HG03432 (cell line): ENCODE results near the gene FOXP1.
A peak's percentile ranks its signal among the peaks of the same experiment; 100 is the strongest.

Experiments
- ATAC-seq: cut with Tn5 transposase; IDR thresholded peaks from one replicate; pipeline ENCODE4 v1.9.1; 2021; ENCODE audit warnings: mild to moderate bottlenecking, moderate library complexity; ENCODE audit not compliant: unreplicated experiment

FOXP1 gene

DNA sequence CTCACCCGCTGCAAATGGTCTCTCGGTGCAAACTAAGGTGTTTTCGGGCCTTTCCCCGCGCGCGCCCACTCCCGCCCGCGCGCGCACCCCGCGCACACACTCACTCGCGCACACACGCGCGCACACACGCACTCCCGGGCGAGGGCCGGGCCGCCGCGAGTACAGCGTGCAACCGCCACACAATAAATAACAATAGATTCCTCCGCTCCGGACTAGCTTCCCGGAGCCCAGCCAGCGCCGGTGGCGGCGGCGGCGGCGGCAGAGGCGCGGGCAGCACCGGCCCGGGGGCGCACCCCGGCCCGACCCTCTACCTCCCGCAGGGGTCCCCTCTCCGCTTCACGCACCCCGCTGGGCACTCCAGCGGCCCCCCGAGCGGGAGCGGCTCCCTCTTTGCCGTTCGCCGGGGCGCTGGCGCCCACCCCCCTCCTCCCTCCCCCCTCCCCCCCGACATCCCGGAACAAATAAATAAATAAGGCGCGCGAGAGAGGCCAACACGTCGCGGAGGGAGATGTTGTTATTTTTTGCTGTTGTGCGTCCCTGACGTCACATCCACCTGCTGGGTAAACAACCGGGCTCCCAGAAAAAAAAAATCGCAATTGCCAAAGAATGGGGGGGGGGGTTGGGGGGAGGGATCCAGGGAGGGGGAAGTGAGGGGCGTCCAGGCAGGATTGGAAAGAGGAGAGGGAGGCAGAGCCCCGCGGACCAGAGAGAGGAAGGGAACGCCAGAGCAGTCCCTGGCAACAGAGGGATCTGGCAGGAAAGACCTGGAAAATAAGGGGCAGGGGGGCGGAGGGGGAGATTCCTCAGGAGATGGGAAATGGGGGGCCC lies at the start of gene FOXP1:
Gene FOXP1, minus strand, starts transcription at position 163 of the 828 bp plus-strand sequence. CDS start 385,347 bp downstream, outside the sequence.
- ATAC-seq: peak; percentile 59

DNA sequence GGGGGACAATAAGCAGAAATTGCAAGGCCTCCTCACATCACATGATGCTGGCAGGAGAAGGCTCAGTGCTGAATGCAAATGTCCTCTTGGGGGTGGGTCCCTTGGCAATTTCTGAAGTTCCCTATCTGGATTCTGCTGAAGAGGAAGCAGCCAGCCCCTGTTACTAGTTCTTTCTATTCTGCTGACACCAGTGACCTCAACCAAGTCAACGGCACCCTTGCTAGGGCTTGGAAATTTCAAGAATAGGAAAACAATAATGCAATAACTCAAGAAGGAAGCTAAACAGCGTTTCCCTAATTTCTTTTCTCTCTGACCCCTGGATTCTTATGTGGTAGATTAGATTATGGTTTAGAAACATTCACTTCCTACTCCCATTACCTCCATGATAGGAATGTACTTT lies 46.2 kb upstream of the FOXP1 start:
- no peak for ATAC-seq

- no peak for ATAC-seq
Observed at GRCh38 chr3:71629289-71629688, 45.8 kb upstream of the FOXP1 start.

GRCh38 chr3:71628522-71628921 lies 45.0 kb upstream of the FOXP1 start:
- no peak for ATAC-seq

GRCh38 chr3:71625676-71626075 lies 42.1 kb upstream of the FOXP1 start:
- ATAC-seq: no peak

DNA sequence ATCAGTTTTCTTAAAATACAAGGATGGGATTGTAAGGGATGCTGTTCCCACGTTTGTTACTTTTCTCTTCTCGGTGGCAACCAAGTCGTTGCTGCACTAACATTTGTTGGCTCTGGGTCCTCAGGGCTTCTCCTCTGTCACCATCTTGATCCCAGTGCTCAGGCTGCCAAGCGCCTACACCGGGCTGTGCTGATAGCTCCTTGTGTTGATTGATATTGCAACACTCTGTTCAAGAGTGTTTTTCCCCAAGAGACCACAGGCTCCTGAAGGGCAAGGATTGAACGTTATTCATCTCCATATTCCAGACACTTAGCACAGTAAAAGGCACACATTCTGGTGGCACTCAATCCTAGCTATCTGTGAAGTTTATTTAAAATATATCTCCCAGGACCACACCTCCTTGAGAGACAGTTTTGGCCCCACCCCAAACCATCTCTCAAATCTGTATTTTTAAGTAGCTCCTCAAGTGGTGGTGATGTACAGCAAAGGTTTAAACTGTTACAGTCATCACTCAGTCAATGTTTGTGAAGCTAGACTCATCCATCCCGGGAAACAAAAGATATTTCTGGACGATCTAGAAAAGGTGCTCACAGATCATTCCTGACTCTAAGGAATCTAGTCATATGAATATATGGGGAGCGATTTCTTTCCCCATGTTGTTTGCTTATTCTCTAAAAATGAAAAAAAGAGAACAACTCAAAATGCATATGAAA lies 38.5 kb upstream of the FOXP1 start:
- ATAC-seq: no peak

GRCh38 chr3:71618538-71618937 lies 35.0 kb upstream of the FOXP1 start:
- no peak for ATAC-seq

DNA sequence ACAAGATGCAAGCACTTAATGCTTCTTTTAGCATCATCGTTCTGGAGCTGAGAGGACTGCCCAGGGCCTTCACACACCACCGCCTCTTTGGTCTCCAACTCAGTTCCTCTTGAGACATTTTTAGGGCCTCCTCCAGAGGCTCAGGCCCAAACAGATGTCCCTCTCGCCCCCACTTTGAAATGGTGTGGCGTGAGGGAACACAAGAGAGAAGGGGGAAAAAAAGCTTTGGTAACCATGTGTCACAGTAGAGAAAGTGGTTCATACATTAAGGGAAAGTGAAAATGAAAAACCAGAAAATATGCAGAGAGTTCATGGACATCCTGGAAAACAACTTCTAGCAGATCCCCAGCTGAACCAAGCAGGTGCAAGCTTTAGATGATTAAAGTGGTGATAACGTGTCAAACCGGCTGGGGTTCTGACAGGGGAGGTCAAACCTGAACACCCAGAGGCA lies 33.1 kb upstream of the FOXP1 start:
- no peak for ATAC-seq

GRCh38 chr3:71614869-71615268 lies 31.3 kb upstream of the FOXP1 start:
- ATAC-seq: no peak

DNA sequence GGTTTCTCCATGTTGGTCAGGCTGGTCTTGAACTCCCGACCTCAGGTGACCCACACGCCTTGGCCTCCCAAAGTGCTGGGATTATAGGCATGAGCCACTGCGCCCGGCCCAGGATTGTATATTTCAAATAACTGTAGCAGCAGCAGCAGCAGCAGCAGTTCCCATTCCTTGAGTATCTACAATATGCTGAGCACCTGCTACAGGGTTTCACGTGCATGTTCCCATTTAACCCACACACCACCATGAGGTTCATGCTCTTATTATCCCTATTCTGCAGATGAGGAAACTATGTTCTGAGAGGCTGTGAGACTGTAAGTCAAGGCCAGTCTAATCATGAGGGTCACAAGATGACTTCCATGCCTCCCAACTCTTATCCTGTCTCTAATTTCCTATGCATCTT lies 30.9 kb upstream of the FOXP1 start:
- no peak for ATAC-seq

DNA sequence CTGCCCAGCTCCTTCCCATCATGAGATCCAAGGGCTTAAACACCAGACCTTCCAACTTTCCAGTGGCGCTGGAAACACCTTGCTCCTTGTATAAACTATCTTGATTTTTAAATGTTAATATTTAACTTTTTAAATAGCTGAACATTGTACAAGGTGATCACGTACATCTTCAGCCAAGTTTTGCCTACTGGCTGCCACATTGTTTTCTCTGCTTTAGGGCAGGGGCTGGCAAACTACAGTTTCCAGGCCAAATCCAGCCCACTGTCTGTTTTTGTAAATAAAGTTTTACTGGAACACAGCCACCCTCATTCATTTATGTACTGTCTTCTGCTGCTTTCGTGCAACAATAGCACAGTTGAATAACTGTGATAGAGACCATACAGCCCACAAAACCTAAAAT lies 27.6 kb upstream of the FOXP1 start:
- ATAC-seq: no peak

DNA sequence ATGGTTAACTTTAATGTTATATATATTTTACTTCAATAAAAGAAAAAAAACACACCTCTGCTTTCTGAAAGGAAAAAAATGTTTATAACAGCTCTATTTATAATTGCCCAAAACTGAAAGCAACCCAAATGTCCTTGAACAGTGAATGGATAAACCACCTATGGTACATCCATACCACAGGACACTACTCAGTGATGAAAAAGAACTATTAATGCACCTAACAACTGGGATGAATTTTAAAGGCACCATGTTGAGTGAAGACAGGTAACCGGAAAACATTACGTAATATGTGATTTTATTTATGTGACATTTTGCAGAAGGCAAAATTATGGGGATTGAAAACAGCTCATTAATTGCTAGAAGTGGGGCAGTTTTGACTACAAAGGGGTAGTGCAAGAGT lies 23.8 kb upstream of the FOXP1 start:
- no peak for ATAC-seq

GRCh38 chr3:71606582-71606981 lies 23.1 kb upstream of the FOXP1 start:
- no peak for ATAC-seq

DNA sequence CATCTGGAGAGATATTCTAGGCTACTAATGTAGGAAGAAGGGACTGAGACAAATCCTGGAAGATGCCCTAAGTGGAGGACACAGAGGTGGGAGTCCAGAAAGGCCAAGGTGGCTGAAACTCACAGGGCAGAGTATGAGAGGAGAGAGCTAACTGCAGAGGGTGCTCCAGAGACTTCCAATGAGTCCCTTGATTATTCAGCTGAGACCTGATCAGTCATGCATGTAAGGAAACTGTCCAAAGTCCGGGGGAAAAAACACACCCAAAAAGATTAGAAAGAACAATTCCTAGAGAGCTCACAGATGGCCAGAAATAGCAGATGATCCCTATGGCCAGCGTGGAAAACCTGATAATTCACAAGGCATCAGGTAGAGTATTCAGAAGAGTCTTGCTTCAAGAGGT lies 18.7 kb upstream of the FOXP1 start:
- ATAC-seq: no peak

DNA sequence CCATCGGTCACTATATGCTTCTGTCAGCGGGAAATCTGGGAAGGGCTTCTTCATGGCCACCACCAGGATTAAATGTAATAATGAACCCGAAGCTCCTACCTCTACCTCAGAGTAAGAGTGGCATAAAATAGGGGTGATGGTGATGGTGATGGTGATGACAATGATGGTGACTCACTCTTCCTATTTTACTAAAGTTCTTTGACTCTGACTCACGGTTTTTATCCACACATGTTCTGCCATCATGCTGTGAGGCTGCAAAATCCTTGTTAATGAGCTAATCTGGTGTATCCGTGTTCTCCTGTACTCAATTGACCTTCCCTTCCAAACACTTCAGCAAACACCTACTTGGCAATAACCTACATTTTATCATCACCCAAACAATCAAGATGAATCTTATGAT lies 18.3 kb upstream of the FOXP1 start:
- ATAC-seq: no peak

GRCh38 chr3:71600646-71601288 lies 17.2 kb upstream of the FOXP1 start:
- ATAC-seq: no peak

DNA sequence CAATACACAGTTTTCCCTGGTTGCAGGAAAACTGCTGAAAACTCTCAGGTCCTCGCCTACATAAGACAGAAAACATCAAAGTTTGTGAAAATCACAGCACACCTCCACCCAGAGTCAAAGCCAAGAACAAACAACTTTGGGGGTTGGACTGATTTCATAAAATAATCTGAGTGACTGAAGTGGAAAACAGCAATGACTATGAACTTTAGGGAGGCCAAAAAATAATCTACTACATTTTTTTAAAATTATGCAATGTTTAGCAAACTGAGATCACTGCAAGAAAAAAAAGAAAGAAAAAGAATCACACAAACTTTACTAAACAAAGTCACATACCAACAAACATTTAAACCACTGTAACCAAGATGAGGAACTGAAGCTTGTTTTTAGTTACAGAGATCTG lies 15.9 kb upstream of the FOXP1 start:
- ATAC-seq: no peak

GRCh38 chr3:71598292-71598691 lies 14.8 kb upstream of the FOXP1 start:
- ATAC-seq: no peak

GRCh38 chr3:71597286-71597685 lies 13.8 kb upstream of the FOXP1 start:
- ATAC-seq: no peak

DNA sequence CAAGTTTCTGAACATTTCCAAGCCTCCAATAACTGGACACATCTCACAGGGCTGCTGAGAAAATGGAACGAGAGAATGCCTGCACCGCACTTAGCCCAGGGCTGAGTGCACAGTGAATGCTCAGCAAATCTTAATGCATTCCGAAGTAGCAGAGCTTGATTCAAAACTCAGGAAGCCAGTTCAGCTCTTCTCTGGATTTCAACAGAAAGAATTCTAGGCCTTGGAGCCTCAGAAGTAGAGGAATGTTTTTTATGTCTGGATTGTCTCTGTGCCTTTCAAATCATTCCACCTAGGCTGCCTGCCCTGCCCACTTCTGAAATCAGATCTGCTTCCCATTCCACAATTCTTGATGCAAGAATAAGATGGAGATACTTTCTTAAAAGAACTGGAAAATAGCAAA lies 9.6 kb upstream of the FOXP1 start:
- no peak for ATAC-seq

- ATAC-seq: no peak
Observed at GRCh38 chr3:71591101-71591500, 7.6 kb upstream of the FOXP1 start.

DNA sequence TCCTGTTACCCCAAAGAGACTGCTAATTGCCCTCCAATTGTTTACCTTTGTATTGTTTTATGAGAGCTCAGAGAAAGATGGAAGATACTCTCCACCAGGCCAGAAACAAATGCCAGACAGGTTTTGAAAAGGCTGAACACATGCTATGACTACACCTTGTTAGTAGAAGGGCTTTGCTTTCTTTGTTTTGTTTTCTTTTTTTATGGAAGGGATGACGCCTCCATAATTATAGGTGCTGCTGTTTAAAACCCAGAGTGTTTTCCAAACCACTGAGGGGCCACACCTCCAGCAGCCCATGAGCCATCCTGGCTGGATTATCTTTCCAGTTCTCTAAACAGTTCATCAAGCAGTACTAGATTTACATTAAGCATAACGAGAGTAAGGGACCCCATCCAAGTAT lies 5.6 kb upstream of the FOXP1 start:
- no peak for ATAC-seq
